Measurements from ENCODE around the gene ID1. TPM values are rescaled to one million over a fixed set of nuclear protein-coding genes. Genes with fewer than 3 reads are reported as not detected.
"Not testable (repeated sequence)": the region's sequence is repeated elsewhere in the genome, so short reads cannot be mapped to it uniquely, and the experiment has no call there.

The ID1 gene
- total RNA-seq, 1 experiment from 2014 or later, result 1,848 TPM

DNA sequence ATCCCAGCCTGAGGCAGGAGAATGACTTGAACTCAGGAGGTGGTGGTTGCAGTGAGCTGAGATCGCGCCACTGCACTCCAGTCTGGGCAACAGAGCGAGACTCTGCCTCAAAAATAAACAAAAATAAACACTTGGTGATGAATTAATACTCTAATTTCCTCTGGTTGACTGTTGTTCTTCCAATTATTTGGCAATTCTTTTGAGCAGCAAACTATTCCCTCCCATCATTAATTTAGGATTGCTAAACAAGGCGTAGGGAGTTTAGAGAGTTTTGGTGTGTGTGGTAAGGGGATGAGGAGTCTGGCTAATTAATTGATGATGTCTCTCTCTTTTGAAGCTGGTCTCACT is 2.7 kb upstream of the ID1 start:
- DNase-seq (ENCODE audit: low spot score), result no peak

- peak; percentile 82 for DNase-seq (ENCODE audit: low spot score)
Observed at GRCh38 chr20:31602779-31603441, 2.2 kb upstream of the ID1 start.

GRCh38 chr20:31603822-31604566 is 1.1 kb upstream of the ID1 start:
- DNase-seq (ENCODE audit: low spot score), result peak; percentile 100

- DNase-seq (ENCODE audit: low spot score), result no peak
Observed at GRCh38 chr20:31604567-31605030, 490 bp upstream of the ID1 start.

DNA sequence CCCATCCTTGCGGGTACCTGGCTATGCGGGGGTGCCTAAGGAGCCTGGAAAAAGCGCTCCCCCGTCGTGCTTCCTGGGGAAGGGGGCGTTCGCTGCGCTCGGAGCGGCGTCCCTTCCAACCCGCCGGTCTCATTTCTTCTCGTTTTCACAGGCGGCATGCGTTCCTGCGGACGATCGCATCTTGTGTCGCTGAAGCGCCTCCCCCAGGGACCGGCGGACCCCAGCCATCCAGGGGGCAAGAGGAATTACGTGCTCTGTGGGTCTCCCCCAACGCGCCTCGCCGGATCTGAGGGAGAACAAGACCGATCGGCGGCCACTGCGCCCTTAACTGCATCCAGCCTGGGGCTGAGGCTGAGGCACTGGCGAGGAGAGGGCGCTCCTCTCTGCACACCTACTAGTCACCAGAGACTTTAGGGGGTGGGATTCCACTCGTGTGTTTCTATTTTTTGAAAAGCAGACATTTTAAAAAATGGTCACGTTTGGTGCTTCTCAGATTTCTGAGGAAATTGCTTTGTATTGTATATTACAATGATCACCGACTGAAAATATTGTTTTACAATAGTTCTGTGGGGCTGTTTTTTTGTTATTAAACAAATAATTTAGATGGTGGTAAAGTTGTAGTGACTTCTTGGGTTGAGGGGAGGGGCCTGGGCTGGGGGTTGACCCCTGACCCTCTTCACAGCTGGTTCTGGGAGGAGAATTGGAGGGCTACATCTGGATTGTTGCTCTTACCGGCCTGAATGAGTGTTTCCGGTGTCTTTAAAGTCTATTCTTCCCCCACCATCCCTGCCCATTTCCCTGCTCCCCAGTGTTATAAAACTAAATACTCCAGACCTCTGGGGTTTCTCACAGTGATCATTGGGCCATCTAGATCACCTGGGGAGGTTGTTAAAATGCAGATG is 1.1 kb downstream of the ID1 start:
- DNase-seq (ENCODE audit: low spot score), result peak; percentile 55

GRCh38 chr20:31606804-31607639 is 1.9 kb downstream of the ID1 start:
- DNase-seq (ENCODE audit: low spot score), result no peak

DNA sequence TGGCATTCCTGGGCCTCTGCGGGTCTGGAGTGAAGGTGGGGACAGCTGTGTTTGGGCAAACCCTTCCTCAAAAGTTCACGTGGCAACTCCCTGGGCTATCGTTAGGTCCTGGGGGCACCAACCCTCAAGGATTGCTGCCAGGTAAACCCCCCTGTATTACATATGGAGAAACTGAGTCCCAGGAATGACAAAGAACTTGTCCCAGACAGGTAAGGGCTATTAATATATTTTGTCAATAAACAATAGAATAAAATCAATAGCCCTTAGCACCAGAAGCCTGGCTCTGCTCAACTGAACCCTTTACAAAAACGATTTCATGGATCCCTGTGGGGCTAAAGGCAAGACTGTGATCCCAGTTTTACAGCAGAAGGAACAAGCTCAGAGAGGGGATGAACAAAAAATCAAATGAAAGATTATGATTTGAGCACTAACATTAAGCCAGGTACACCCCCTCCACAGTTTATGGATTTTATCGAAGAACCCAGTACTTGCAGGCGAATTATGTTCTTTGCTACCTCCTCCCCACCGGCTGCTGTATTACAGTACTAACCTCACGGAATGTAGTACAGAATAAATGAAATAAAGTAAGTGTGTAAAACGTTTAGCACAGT is 2.7 kb downstream of the ID1 start:
- peak; percentile 85 for DNase-seq (ENCODE audit: low spot score)

DNA sequence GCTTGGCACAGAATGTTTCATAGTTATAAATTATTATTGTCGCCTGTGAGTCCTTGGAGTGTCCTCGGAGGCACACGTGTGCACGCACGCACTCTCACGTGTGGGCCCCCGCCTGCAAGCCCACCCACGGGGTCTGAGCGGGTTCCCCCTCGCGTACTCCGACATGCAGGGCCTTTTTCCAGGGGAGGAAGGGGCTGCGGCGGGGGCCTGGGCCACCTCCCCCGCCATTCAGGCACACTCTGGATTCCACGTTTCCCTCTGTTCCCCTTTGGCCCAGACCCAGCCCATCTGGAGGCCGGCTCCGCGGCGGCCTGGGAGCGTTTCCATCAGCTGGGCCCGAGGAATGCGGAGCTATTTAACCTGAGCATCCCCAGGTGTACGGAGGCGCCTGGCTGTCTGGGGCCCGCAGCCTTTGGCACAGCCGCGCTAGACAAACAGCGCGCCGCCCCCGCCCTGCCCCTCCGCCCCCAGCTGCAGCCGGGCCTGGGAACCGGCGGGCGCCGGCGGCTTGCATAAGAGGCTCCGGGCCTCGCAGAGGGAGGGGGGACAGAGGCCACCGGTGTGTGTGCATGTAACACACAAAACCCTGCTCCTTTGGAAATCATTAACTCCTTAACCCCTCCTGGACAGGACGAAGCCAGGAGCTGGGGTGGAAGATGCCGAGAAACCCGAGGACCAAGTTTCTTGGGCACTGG is 3.3 kb downstream of the ID1 start:
- peak; percentile 99 for DNase-seq (ENCODE audit: low spot score)

DNA sequence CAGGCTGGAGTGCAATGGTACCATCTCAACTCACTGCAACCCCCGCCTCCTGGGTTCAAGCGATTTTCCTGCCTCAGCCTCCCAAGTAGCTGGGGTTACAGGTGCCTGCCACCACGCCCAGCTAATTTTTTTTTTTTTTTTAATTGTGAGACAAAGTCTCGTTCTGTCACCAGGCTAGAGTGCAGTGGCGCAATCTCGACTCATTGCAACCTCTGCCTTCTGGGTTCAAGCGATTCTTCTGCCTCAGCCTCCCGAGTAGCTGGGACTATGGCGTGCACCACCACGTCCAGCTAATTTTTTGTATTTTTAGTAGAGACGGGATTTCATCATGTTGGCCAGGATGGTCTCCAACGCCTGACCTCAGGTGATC is 7.2 kb downstream of the ID1 start:
- DNase-seq (ENCODE audit: low spot score), result not testable (repeated sequence)

GRCh38 chr20:31615416-31615815 is 10.3 kb downstream of the ID1 start:
- DNase-seq (ENCODE audit: low spot score), result no peak

GRCh38 chr20:31617432-31618104 is 12.5 kb downstream of the ID1 start:
- no peak for DNase-seq (ENCODE audit: low spot score)

DNA sequence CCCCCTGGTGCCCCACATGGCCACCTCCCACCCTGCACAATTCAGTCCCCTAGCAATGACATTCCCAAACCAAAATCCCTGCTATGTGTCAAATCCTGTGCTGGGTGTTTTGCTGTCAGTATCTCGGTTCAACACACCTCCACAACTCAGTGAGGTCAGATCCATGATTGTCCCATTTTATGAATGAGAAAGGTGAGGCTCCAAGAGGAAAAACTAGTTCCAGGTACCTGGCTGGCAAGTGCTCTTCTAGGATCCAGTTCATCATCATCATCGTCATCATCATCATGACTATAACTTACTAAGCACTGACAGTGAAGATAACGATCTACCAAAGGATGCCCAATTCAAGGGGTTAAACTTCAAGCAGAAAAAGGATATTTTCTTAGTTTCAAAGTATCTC is 15.2 kb downstream of the ID1 start:
- DNase-seq (ENCODE audit: low spot score), result no peak

DNA sequence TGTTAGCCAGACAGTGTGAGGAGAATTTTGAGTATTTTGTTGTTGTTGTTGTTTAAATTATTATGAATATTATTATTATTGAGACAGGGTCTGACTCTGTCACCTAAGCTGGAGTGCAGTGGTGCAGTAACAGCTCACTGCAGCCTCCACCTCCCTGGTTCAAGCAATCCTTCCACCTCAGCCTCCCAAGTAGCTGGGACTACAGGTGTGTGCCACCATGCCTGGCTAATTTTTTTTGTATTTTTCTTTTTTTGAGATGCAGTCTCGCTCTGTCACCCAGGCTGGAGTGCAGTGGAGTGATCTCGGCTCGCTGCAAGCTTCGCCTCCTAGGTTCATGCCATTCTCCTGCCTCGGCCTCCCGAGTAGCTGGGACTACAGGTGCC is 18.0 kb downstream of the ID1 start:
- DNase-seq (ENCODE audit: low spot score), result not testable (repeated sequence)

GRCh38 chr20:31626534-31626933 is 21.4 kb downstream of the ID1 start:
- not testable (repeated sequence) for DNase-seq (ENCODE audit: low spot score)

- DNase-seq (ENCODE audit: low spot score), result not testable (repeated sequence)
Observed at GRCh38 chr20:31628057-31628456, 23.0 kb downstream of the ID1 start.

DNA sequence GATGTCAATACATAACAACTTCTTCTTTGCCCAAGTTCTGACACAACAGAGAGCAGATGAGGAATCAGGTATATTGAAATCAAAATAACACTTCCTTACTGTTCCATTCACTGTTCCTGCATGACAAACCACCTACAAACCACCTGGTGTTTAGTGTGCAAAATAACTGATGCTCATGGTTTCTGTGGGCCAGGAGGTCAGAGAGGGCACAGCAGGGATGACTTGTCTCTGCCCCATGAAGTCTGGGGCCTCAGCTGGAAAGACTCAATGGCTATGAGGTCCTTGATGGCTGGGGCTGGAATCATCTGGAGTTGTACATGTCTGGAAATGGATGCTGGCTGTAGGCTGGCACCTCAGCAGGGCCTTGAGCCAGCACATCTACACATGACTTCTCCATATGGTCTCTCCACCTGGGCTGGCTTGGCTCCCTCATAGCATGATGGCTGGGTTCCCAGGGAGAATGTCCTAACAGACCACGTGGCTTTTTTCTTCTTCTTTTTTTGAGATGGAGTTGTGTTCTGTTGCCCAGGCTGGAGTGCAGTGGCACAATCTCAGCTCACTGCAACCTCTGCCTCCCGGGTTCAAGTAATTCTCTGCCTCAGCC is 25.2 kb downstream of the ID1 start:
- DNase-seq (ENCODE audit: low spot score), result no peak

- DNase-seq (ENCODE audit: low spot score), result no peak
Observed at GRCh38 chr20:31632548-31633338, 27.7 kb downstream of the ID1 start.

DNA sequence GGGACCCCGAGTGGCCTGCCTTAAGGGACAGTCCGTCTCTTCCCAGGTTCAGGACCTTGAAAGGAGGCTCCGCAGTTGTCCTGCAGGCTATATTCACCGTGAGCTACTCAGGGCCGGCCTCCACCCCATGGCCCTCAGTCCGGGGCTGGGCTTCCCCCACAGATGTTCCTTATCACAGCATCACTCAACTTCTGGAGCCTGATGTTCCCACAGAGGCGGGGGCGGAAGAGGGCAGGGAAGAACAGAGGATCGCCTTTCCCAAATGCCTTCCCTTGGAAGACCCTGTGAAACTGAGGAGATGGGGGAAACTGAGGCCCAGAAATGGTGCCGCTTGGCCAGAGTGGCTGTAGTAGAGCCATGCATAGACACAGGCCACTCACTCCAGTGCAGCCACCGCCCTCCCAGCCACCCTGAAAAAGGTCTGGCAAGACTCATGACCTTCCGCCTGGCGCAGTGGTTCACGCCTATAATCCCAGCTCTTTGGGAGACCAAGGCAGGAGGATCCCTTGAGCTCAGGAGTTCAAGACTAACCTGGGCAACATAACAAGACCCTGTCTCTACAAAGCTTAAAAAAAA is 28.3 kb downstream of the ID1 start:
- no peak for DNase-seq (ENCODE audit: low spot score)

Measured in HT-29 (cell line).